Breast epithelium (tissue), 4 donors: ENCODE measurements around the gene TNFRSF1A. TPM values are rescaled to one million over a fixed set of nuclear protein-coding genes. Genes with fewer than 3 reads are reported as not detected.

Experiments
- DNase-seq, 2 donors: peaks; one replicate each; pipeline ENCODE4 v3.0.0-alpha.2; 2019; ENCODE audit warnings: low spot score in 2 of 2
- H3K27ac ChIP-seq, 2 donors: fragments of 200-600 bp; sonication (generic) in 1 of 2; one replicate each; pipeline ENCODE4 v1.5.1; 2016 to 2019; ENCODE audit warnings: mild to moderate bottlenecking in 1 of 2
- H3K27me3 ChIP-seq, 2 donors: fragments of 200-600 bp; sonication (generic) in 1 of 2; one replicate each; pipeline versions ENCODE4 v1.5.1 to v1.6.0; 2017 to 2019; ENCODE audit warnings: control low read depth in 1 of 2, mild to moderate bottlenecking in 1 of 2
- H3K36me3 ChIP-seq: fragments of 200-600 bp; one replicate; pipeline ENCODE4 v1.5.1; 2019
- H3K4me1 ChIP-seq, 2 donors: fragments of 200-600 bp; sonication (generic); one replicate each; pipeline ENCODE4 v1.5.1; 2016 to 2019; ENCODE audit warnings: control low read depth in 1 of 2
- H3K4me3 ChIP-seq, 3 donors: fragments of 200-600 bp; sonication (generic); 1 replicate in 2 of 3; 2 replicates in 1 of 3; pipeline ENCODE4 v1.5.1; 2016 to 2019; ENCODE audit warnings: mild to moderate bottlenecking in 3 of 3, moderate library complexity in 2 of 3
- H3K9me3 ChIP-seq, 2 donors: fragments of 200-600 bp; sonication (generic) in 1 of 2; one replicate each; pipeline ENCODE4 v1.5.1; 2016 to 2019; ENCODE audit warnings: control low read depth in 1 of 2
- CTCF ChIP-seq, 3 donors: fragments of 450-650 bp; IDR thresholded peaks; one replicate each; pipeline ENCODE4 v1.5.1; 2016 to 2017; ENCODE audit warnings: antibody characterized with exemption in 3 of 3, mild to moderate bottlenecking in 3 of 3, moderate library complexity in 3 of 3
- POLR2A ChIP-seq: fragments of 450-650 bp; IDR thresholded peaks from one replicate; pipeline ENCODE4 v1.6.1; 2016; ENCODE audit warnings: antibody characterized with exemption, mild to moderate bottlenecking, moderate library complexity
- POLR2AphosphoS5 ChIP-seq, 3 donors: sonication (generic); formaldehyde crosslinking; IDR thresholded peaks; one replicate each; pipeline ENCODE4 v1.6.1; 2017; ENCODE audit warnings: antibody characterized with exemption in 3 of 3
- intact Hi-C: fragments of 100-400 bp; cut with DNase I; formaldehyde crosslinking; loops from one replicate; pipeline ENCODE4 v1.15.1; 2023; ENCODE audit warnings: low total_unique reads
- total RNA-seq, 3 donors: library from RNA; depleted of rRNA; stranded (reverse); fragments of >200 nt; gene quantifications; one replicate each; pipeline ENCODE4 v1.1.0, GENCODE V29; 2016

The TNFRSF1A gene
- total RNA-seq, 3 donors from 2014 or later, result 232 to 256 (median 238) TPM

DNA sequence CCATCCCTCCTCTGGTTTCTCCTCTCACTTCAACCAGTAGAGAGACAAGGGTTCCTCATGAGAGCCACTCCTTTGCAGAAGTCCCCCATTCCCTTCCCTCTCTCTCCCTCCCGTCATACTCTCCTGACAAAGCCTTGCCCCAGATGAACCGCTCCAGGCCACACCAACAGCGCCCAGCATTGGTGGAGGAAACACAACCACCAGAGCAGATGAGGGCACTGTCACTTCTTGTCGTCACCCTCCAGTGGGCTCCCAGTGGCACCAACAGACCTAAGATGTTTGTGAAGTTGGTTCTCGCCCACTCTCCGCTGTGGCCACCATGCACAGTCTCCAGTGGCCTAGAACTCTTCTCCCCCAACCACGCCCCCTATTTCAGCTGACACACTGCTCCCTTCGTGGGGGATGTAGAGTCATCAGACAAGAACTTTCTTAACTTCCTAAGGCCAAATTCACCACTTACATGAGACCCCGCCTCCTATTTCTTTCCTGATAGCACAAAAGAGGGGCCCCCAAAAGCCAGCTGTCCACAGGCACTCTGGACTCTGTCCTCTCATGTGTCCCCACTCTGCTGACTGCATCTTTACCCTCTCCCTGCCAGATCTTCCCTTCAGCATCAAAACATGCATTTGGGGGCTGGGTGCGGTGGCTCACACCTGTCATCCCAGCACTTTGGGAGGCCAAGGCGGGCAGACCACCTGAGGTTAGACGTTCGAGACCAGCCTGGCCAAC lies 60.6 kb downstream of the TNFRSF1A start:
- Histone ChIP-seq H3K4me3 (no peak overlapping the region), H3K4me1 (peaks cover 4 to 11% of the 10 kb centered on the region in 2 donors), H3K36me3 (no peaks in the 10 kb centered on the region), H3K27ac (peak overlapping the region in 1 of 2 donors; percentile 94), H3K27me3 (no peaks in the 10 kb centered on the region), H3K9me3 (no peaks in the 10 kb centered on the region)
- TF ChIP-seq POLR2A (no peak), CTCF (IDR thresholded peaks at IDR 0.05) (no peak), POLR2AphosphoS5 (IDR thresholded peaks at IDR 0.05) (no peak)
- DNase-seq, result no peak
- intact Hi-C loops, result loop anchor here (5.0 to 10.0 kb wide), 2 partner anchors 89 to 216 kb away; no protein-coding TSS in a partner anchor

DNA sequence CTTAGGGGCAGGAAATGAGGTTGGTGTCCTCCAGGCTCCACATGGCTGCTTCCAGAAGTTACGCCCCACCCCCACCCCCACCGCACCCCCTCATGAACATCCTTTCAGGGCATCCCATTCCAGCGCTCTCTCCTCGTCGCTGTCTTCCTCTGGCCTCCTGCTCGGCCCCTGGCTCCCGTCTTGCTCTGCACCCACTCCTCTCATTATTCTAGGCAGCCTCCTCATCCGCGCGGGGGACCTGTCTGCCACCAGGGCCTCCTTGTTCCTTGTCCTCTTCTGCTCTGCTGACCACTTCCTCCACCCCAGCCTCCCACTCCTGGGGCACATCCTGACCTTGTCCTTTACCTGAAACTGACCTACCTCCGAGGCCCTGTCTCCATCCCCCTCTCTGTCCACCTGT lies 61.2 kb downstream of the TNFRSF1A start:
- no peak for TF ChIP-seq POLR2AphosphoS5 (IDR thresholded peaks at IDR 0.05)
- TF ChIP-seq CTCF (IDR thresholded peaks at IDR 0.05), result no peak
- no peak for TF ChIP-seq POLR2A
- H3K4me1 ChIP-seq, result peaks cover 4 to 11% of the 10 kb centered on the region in 2 donors
- H3K36me3 ChIP-seq, result no peaks in the 10 kb centered on the region
- no peak overlapping the region for H3K4me3 ChIP-seq
- H3K27me3 ChIP-seq, result no peaks in the 10 kb centered on the region
- intact Hi-C loops, result loop anchor here (5.0 to 10.0 kb wide), 2 partner anchors 88 to 216 kb away; no protein-coding TSS in a partner anchor
- H3K9me3 ChIP-seq, result no peaks in the 10 kb centered on the region
- peak overlapping the region; percentile 94 to 99 for H3K27ac ChIP-seq
- no peak for DNase-seq

DNA sequence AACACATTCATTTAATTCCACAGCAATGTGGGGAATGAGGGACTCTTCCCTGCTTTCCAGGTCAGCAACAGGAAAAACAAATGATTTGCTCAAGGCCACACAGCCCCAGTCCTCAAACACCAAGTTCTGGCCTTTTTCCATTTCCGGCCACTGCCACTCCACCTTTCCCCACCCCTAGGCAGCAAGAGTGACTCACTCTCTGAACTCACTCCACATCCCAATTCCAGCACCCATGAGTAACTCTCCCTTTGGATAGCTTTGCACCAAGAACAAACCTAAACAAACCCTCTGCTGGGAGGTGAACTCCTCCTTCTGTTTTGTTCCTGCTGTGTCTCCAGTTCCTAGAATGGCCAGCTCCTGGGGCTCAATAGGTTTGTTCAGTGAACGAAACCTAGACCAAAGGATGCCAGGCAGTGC lies 61.8 kb downstream of the TNFRSF1A start:
- Histone ChIP-seq H3K4me3 (no peak overlapping the region), H3K9me3 (no peaks in the 10 kb centered on the region), H3K4me1 (peaks cover 4 to 11% of the 10 kb centered on the region in 2 donors), H3K36me3 (no peaks in the 10 kb centered on the region), H3K27me3 (no peaks in the 10 kb centered on the region), H3K27ac (peak overlapping the region; percentile 94 to 99)
- intact Hi-C loops, result loop anchor here (5.0 to 10.0 kb wide), 2 partner anchors 88 to 215 kb away; no protein-coding TSS in a partner anchor
- TF ChIP-seq POLR2A, result no peak
- TF ChIP-seq CTCF (IDR thresholded peaks at IDR 0.05), result no peak
- peak; percentile 23 to 62 (median 52) for TF ChIP-seq POLR2AphosphoS5 (IDR thresholded peaks at IDR 0.05)
- DNase-seq, result peak in 1 of 2 donors; percentile 88

GRCh38 chr12:6279631-6280030 lies 62.2 kb downstream of the TNFRSF1A start:
- DNase-seq, result peak in 1 of 2 donors; percentile 48
- no peaks in the 10 kb centered on the region for H3K27me3 ChIP-seq
- H3K9me3 ChIP-seq, result no peaks in the 10 kb centered on the region
- no peak overlapping the region for H3K4me3 ChIP-seq
- peaks cover 4 to 12% of the 10 kb centered on the region in 2 donors for H3K4me1 ChIP-seq
- peak overlapping the region; percentile 94 to 99 for H3K27ac ChIP-seq
- no peak for TF ChIP-seq POLR2A
- intact Hi-C loops, result loop anchor here (5.0 to 10.0 kb wide), 3 partner anchors 65 to 215 kb away; no protein-coding TSS in a partner anchor
- H3K36me3 ChIP-seq, result no peaks in the 10 kb centered on the region

- Histone ChIP-seq H3K27ac (peak overlapping the region; percentile 94 to 99), H3K27me3 (no peaks in the 10 kb centered on the region), H3K4me3 (peak overlapping the region in 2 of 3 donors; percentile 59 to 79), H3K9me3 (no peaks in the 10 kb centered on the region), H3K4me1 (peaks cover 4 to 15% of the 10 kb centered on the region in 2 donors), H3K36me3 (no peaks in the 10 kb centered on the region)
- TF ChIP-seq POLR2A, result no peak
- no peak for TF ChIP-seq POLR2AphosphoS5 (IDR thresholded peaks at IDR 0.05)
- TF ChIP-seq CTCF (IDR thresholded peaks at IDR 0.05), result no peak
- intact Hi-C loops, result loop anchor here (10.0 kb wide), 1 partner anchor 64 kb away; no protein-coding TSS in a partner anchor
- no peak for DNase-seq
Measured at GRCh38 chr12:6279256-6279628, 62.6 kb downstream of the TNFRSF1A start.

Other genes starting within 250 kb of the TNFRSF1A start
- gene VWF, start 217.4 kb downstream of the TNFRSF1A start, total RNA-seq, result 100 to 1,000 TPM in 2 of 3 donors, 10 to 100 TPM in 1; 60.3 to 267 (median 117) TPM
- 100 to 1,000 TPM in 2 of 3 donors, 10 to 100 TPM in 1; 91.1 to 436 (median 243) TPM for gene CD9, start 141.7 kb downstream of the TNFRSF1A start, total RNA-seq
- 10 to 100 TPM; 11.9 to 43.6 (median 42.4) TPM for gene PLEKHG6, start 31.4 kb downstream of the TNFRSF1A start, total RNA-seq
- gene SCNN1A, start 33.5 kb upstream of the TNFRSF1A start, total RNA-seq, result 100 to 1,000 TPM in 1 of 3 donors, 10 to 100 TPM in 1, 1 to 10 TPM in 1; 1.3 to 175 (median 93.7) TPM
- gene LTBR, start 42.1 kb upstream of the TNFRSF1A start, total RNA-seq, result 100 to 1,000 TPM in 2 of 3 donors, 10 to 100 TPM in 1; 90.1 to 115 (median 108) TPM
- gene CD27, start 102.9 kb upstream of the TNFRSF1A start, total RNA-seq, result 1 to 10 TPM in 2 of 3 donors, under 1 TPM in 1; 0.64 to 4.3 (median 2.6) TPM
- gene TAPBPL, start 110.0 kb upstream of the TNFRSF1A start, total RNA-seq, result 10 to 100 TPM; 16.5 to 24.6 (median 22.9) TPM
- 10 to 100 TPM in 2 of 3 donors, 1 to 10 TPM in 1; 8.2 to 12.5 (median 11.1) TPM for gene VAMP1, start 128.6 kb upstream of the TNFRSF1A start, total RNA-seq
- 10 to 100 TPM; 58.5 to 72.1 (median 62.4) TPM for gene MRPL51, start 151.2 kb upstream of the TNFRSF1A start, total RNA-seq
- gene NCAPD2, start 152.0 kb upstream of the TNFRSF1A start, total RNA-seq, result 10 to 100 TPM; 21.6 to 66.7 (median 53.9) TPM
- 1,000 to 10,000 TPM; 1,134 to 1,818 (median 1,628) TPM for gene GAPDH, start 192.4 kb upstream of the TNFRSF1A start, total RNA-seq
- gene IFFO1, start 214.0 kb upstream of the TNFRSF1A start, total RNA-seq, result 10 to 100 TPM in 2 of 3 donors, 1 to 10 TPM in 1; 7.2 to 22.4 (median 15.7) TPM
- 10 to 100 TPM; 30.6 to 37.6 (median 31.5) TPM for gene NOP2, start 226.2 kb upstream of the TNFRSF1A start, total RNA-seq